NAMALWA (cell line): ENCODE results near the gene ARHGAP28.
"Not testable (repeated sequence)": the region's sequence is repeated elsewhere in the genome, so short reads cannot be mapped to it uniquely, and the experiment has no call there.

Experiments used
- DNase-seq: peaks from one replicate; pipeline ENCODE4 v3.0.0-alpha.2; 2015; ENCODE audit warnings: low spot score

ARHGAP28 gene

GRCh38 chr18:6929370-6930102 is 200.0 kb downstream of the ARHGAP28 start:
- DNase-seq, result no peak

DNA sequence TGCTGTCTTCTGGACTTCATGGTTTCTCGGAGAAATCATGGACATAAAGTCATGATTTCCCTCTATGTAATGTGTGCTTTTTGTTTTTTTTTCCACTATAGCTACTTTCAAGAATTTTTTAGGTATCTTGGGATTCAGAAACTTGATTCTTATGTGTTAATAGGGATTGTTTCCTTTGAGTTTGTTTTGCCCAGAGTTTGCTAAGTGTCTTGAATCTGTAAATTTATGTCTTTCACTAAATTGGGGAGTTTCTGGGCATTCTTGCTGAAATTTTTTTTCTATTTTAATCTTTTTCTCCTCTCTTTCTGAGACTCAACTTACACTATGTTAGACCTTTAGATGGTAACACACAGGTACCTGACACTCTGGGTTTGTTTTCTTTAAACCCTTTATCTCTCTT is 205.3 kb downstream of the ARHGAP28 start:
- DNase-seq, result no peak

GRCh38 chr18:6938003-6938402 is 208.5 kb downstream of the ARHGAP28 start:
- no peak for DNase-seq

DNA sequence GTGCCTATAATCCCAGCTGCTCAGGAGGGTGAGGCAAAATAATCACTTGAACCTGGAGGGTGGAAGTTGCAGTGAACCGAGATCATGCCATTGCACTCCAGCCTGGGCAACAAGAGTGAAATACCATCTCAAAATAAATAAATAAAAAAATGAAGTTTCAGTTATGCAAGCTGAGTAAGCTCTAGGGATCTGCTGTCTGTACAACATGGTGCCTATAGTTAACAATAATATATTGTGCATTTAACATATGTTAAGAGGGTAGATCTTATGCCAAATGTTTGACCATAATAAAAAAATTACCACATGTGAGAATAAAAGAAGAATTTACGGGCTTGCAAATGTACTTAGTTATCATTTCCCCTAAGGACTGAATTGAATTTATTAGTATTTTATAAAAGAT is 208.9 kb downstream of the ARHGAP28 start:
- DNase-seq, result not testable (repeated sequence)

- DNase-seq, result no peak
These were observed 210.5 kb downstream of the ARHGAP28 start for GRCh38 chr18:6939972-6940371.

DNA sequence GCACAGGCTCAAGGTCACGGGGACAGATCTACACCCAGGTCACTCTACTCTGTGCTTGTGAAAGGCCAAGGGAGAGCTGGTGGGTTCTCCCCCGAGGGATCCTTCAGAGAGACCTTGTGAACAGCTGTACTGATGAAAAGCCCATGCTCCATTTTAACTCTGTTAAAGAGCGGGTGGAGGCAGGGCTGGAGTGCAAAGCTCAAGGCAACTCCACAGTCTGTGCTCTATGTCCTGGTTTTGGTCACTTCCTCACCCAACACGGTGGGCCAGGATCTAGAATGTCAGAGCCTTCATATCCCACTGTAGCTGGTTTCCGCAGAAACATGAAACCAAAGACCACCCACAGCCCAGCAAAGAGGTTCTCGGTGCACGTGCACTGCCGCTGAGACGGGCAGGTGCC is 210.9 kb downstream of the ARHGAP28 start:
- DNase-seq, result no peak

GRCh38 chr18:6941996-6942395 is 212.5 kb downstream of the ARHGAP28 start:
- no peak for DNase-seq

DNA sequence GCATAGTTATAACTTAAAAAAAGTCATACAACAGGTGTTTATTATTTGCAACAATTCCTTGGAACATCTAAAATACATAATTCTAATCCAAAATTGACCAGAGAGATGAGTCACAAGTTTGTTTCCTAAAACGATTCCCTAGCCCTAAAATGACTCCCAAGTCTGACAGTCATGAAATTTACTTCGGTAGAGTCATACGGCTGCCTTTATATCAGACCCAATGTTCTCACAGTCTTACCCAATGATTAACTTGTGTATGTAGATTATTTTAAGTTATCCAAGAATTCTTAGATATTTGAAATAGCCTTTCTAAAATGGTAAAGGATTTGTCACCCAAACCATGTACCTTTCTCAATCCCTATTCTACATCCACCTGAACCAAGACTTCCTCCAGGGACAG is 213.2 kb downstream of the ARHGAP28 start:
- no peak for DNase-seq

DNA sequence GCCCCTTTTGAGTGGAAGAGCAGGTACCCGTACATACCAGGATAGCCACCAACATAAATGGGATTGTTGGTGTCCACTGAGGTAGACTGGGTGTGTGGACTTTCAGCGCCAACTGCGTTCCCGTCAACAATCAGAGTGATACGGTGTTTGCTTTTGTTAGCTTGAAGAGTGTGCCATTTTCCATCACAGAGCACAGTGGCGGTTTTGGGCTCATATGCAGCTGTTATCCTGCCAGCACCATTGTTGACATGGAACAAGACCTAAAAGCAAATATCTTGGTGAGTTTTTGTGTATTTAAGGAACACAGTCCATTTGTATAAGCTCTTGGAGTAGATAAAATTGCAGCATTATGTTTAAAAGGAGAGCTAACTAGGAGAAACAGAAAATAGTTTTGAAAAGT is 213.6 kb downstream of the ARHGAP28 start:
- no peak for DNase-seq

- no peak for DNase-seq
These were observed 218.0 kb downstream of the ARHGAP28 start for GRCh38 chr18:6947338-6948030.

DNA sequence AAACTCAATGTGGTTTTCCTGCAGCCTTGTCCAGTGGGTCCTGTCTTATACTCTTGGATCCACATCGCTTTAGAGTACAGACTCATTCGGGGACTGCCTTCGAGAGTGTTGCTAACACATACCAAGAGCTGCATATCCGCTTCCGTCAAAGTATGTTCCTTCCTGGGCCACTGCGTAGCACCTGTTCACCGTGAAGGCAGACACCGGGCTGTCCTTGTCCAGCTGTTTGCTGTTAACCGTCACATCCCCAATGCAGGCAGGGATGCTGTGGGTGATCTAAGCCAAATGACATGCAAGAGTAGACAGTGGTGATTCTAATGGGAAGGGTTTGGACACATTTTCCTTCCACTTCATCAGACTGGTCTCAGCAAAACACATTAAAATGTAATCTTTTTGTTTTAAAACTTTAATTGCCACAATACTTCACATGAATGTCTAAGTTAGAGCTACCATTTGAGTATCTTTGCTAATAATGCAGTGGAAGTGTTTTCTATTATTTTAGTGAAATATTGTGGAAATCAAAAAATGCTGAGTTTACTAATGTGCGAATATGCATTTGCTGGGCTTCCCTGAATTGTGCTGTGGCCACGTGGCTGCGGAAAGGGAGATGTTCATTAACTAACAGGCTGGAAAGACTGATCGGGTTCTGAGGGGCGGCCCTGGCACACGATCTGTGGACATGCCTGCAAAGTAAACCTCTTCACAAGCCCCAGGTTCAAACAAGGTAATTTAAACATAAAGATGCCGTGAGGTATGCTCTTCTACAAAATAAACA is 219.0 kb downstream of the ARHGAP28 start:
- no peak for DNase-seq

DNA sequence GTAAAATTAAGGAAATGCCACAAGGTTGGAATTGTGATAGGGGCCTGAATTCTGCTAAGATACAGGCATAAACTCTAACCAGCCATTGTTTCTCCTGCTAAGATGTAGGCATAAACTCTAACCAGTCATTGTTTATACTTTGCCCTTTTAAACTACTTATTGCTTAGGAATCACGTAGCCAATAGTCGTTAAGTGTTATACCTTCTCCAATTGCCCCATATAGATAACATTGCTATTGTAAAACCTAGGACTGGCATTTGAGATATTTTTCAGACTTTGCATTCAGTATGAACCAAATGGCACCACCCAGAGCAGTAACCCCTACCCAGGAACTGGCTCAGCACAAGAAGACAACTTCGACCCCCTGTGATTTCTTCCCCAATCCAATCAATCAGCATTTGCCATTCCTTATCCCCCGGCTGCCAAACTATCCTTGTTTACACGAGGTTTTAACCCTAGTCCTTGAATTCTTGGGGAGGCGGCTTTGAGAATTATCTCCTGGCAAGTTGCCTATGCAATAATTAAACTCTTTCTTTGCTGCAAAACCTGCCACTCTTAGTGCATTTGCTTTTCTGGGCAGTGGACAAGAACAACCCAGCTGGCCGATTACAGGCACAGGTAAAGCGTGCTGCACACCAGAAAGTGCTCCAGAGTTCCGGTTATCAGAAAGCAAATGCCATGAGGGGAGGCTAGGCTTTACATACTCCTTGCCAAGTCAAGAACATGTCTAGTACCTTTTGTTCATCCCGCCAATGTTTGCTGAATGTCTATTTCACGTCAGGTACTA is 220.5 kb downstream of the ARHGAP28 start:
- DNase-seq, result no peak

- no peak for DNase-seq
These were observed 221.1 kb downstream of the ARHGAP28 start for GRCh38 chr18:6950641-6951040.

DNA sequence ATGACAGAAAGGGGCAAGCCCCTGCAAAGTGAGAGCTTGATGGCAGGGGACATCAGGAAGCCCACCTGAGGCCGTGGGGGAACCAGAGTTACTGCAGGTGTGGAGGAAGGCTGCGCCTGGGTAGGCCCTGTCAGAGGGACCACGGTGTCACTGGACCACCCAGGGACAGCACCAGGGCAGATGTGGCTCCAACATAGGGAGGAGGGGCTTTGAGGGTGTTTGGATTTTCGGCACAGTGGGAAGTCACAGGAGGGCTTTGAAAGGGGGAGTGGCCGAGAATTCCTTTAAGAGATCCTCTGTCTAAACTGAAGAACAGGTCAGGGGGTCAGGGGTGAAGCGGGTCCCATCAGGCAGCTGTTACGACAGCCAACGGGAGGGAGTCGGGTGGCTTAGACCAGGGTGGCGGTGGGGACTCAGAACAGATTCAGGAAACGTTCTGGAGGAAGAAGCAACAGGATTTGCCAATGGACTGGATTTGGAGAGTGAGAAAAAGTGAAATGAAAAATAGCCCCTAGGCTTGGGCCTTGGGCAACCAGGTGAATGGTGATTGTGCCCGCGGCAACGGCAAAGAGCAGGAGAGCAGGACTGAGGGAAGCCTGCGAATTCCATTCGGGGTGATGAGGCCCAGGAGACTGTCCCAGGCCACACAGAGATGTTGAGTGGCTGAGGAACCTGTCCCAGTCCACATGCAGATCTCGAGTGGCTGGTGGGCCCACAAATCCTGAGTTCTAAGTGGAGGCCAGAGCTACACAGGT is 222.0 kb downstream of the ARHGAP28 start:
- DNase-seq, result no peak

- DNase-seq, result no peak
These were observed 225.0 kb downstream of the ARHGAP28 start for GRCh38 chr18:6954501-6954900.

- no peak for DNase-seq
These were observed 225.8 kb downstream of the ARHGAP28 start for GRCh38 chr18:6955304-6955703.

- DNase-seq, result no peak
These were observed 227.0 kb downstream of the ARHGAP28 start for GRCh38 chr18:6956495-6956894.

DNA sequence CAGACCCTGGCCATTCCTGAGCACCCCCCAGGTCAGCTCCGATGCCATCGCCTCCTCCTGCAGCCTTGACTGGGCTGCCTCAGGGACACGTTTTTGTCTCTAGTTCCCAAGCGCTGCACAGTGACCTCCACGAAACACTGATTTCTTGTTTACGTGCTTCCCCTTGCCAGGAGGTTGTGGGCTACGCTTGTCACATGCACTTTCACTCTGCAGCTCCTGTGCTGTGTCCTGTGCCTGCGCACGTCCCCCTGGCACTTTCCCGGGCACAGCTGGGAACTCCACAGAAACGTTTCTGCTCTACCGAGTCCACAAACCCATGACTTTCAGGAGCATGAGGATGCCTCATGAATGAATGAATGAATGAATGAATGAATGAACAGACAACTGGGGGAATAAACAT is 227.5 kb downstream of the ARHGAP28 start:
- no peak for DNase-seq

DNA sequence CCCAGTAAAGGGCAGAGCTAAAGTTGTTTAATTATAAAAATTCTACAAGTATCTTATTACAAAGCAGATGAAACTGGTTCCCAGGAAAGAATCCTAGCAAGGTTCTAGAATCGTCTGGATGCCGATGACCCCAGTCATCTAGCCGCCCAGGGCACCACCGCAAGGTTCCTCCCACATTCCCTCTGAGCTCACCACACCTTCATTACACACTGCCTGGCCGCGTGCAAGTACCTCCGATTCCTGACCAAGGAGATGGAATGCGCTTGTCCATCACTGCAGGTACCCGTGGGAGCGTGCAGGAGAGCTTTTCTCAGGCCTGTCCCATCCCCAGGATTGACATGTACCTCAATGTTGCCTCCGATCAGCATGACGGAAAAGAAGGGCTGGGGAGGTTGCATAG is 229.6 kb downstream of the ARHGAP28 start:
- DNase-seq, result no peak

DNA sequence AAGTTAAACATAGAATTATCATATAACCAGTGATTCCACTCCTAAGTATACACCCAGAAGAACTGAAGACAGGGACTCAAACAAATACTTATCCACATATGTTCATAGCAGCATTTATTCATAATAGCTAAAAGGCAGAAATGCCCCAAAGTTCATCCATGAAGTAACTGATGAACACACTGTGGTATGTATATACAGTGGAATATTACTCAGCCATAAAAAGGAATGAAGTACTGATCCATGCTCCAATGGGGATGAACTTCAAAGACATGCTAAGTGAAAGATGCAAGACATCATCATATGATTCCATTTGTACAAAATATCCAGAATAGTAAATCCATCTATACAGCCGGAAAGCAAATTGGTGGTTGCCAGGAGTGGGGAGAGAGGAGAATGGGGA is 230.6 kb downstream of the ARHGAP28 start:
- no peak for DNase-seq

DNA sequence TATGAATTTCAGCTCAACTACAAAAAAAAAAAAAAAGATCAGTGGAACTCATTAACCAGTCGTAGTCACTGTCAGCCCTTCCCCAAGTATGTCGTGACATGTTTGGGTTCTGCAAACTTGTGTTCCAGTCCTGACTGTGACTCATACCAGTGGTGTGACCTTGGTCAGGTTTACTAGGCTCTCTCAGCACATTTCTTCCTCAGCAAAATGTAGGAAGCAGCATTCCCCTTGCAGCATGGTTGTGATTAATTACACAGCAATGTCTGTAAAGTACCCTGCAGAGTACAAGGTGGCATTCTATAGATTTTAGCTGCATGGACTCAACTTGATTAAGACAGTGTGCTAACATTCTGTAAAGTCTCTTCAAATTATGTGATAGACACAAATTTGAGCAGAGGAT is 231.1 kb downstream of the ARHGAP28 start:
- no peak for DNase-seq

GRCh38 chr18:6961331-6961730 is 231.8 kb downstream of the ARHGAP28 start:
- DNase-seq, result no peak
